GM08714 (cell line): Measurements from ENCODE around the gene CTIF.

Source experiments
- H3K4me3 ChIP-seq: fragments of 200-500 bp; sonication (Bioruptor generic); 2 replicates; pipeline ENCODE4 v1.5.1; 2014; ENCODE audit warnings: mild to moderate bottlenecking, low read length, inconsistent platforms
- ZNF274 ChIP-seq: IDR thresholded peaks from 2 replicates; pipeline ENCODE4 v1.6.1; 2012; ENCODE audit warnings: mild to moderate bottlenecking, low read depth, low read length

The CTIF gene

DNA sequence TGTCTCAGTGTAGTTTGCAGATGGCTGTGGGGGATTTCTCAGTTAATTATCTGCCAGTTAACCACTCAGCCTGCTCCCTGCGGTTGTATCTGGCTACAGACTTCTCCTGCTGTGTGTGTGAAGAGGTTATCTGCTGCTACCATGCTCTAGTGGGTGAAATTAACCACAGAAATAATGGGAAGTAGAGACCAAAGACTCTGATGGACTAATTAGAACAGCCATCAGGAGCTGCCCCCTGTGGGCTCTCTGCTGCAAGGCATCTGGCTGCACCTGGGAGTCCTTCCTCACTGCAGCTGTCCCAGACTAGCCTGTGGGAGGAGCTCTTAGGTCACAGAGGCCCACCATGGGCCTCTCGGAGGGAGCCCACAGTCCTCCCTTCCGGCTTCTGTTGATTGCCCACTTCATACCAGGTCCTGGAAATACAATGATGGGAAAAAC lies 66.6 kb downstream of the CTIF start:
- no peak overlapping the region for H3K4me3 ChIP-seq
- TF ChIP-seq ZNF274: no peak

DNA sequence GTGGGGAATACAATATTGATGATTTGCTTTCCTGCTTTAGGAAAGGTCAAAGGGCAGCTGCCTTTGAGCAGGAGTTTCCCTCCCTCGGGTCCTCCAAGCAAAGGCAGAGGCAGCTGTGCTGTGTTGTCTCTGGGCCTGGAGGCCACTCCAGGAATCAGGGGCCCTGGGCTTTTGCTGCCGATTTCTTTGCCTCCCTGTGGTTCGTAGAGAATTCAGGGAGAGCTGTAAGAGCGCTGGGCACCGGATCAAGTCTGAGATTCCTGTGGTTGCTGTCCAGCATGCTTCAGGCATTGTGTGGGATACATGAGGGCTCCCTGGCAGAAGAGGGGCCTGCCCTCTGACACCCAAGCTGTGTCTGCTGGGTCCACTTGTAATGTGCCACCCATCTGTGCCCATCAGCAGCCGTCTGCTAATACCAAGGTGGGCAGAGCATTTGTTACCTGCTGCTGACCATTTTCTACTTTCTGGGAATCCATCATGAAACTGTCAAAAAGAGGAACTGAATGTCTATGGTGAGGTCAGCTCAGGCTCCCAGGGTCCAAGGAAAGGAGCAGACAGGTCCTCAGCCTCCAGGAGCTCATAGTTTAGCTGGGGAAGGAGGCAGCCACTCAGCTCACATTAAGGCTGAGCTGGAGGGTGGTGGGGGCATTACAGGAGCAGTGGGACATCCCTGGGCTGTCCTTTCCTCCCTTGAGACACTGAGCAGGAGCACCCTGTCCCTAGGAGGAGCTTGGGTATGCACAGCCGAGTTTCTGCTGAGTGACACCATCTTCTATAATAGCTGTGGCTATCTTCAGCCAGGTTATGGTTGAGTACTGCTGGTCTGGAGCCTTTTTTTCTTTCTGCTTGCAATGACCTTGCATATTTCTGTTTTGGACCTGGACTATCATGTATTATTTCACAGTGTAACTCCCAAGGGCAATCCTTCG lies 68.5 kb downstream of the CTIF start:
- no peak overlapping the region for H3K4me3 ChIP-seq
- no peak for TF ChIP-seq ZNF274

DNA sequence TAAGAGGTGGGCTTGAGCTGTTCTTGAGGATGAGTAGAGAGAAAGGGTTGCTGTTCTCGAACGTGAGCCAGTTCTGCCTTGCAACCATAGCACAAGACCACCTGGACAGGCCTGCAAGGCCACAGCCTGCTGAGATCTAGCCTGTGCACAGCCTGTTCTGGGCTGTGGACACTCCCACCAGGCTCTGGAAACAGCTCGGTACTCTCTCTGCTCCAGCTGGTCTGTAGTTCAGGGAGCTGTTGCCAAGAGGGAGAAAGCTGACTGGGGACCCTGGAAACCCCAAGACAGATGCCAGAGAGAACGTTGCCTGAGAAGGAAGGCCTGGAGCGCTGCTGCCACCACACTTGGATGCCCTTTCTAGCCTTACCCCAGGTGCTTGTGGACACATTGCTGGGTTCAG lies 69.8 kb downstream of the CTIF start:
- no peak overlapping the region for H3K4me3 ChIP-seq
- TF ChIP-seq ZNF274: no peak

DNA sequence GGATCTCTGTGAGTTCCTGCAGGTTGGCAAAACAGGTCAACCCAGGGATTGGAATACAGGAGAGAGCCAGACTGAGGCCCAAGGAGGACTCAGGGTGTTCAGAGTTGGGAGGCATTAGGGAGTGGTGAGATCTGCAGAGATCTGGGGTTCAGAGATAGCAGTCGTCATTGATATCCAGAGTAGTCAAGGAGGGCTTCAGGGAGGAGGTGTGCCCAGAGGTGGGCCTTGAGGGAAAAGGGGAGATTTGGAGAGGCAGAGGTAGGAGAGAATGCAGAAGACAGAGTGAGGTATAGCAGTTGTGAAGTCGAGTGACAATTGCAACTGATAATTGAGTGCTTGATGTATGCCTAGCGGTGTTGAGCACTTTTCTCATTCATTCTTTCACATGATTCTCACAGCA lies 70.3 kb downstream of the CTIF start:
- H3K4me3 ChIP-seq: no peak overlapping the region
- no peak for TF ChIP-seq ZNF274

DNA sequence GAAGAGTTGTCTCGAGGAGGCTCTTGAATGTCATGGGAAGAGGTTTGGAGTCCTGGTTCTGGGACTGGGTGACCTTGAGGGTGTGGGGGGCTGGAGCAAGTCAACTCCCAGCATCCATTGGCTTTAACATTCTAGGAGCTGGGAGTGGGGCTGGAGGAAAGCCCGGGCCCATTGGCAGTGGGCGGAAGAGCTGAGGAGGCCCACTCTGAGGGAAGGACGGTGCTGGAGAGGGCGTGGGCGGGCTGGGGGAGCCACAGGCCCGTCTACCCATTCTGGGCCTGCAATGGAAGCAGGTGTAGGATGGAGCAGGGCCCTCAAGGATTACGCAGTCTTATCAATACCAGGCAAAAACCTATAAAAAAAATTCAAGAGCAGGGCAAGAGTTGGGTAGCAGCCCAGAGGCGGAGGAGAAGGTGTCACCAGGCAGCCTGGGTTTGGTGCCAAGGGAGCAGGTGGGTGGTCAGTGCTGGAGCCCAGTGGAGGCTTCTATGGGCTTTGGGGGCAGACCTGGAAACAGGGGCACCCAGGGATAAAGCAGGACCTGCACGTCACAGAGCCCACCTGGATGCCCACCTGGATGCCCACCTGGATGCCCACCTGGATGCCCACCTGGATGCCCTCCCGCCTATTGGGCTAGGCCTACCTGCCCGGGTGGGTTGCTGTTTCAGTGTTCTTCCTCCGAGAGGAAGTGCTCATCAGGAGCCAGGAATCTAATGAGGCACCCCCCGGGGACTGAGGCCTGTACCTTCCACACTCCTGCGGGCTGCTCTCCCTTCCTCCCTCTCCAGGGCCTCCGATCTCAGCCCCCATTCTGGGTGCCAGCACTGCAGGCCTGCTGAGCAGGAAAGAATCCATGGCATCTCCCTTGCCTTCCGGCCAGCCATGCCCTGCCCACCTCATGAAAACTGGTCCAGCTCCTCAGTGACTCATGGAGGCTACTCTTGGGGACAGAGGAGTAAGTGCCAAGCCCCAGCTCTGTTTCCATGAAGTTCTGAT lies 71.3 kb downstream of the CTIF start:
- H3K4me3 ChIP-seq: no peak overlapping the region
- no peak for TF ChIP-seq ZNF274

DNA sequence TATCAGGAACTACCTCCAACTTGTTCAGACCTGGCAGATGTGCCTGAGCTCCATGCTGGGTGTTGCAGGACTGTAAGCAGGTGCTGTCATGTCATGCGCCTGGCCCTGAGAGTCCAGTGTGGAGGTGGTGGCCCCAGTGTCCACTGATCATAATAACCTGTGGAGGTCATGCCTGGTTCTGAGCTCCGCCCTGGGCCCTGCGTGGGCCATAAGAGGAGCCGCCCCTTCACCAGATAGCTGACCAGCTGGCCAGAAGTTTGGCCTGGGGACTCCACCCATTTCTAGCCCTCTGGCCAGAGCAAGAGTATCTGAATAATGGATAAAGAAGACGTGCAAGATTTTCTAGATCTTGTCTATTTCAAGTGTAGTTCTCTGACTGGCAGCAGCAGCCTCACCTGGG lies 72.4 kb downstream of the CTIF start:
- no peak overlapping the region for H3K4me3 ChIP-seq
- no peak for TF ChIP-seq ZNF274

DNA sequence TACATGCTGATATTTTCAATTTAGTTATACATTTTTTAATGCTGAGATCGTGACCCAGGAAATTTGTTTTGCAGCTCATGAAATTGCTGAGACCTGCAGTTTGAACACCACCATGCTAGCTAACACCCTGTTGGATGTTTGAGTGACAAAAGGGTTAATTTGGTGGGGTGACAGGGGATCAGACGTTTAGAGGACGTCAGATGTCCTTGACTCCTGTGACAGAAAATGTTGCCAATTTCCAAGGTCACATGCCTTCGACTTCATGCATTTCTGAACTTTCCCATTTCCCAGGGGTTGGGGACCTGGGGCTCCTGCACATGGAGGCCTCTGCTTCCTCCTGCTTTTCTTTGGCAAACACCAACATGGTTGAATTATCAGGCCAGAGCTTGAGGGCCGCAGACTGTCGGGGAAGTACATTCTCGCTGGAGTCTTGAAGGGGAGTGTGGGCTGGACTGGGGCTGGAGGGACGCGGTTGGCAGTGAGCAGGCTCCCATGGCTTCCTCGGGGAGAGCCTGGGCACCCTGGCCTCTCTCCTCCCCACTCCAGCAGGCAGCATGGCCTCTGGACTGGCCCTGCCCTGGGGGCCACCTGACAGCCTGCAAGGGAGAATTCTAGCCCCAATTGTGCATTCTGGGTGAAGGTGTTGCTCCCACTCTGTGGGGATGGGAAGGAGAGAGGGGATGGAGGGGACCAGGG lies 73.1 kb downstream of the CTIF start:
- no peak for TF ChIP-seq ZNF274

DNA sequence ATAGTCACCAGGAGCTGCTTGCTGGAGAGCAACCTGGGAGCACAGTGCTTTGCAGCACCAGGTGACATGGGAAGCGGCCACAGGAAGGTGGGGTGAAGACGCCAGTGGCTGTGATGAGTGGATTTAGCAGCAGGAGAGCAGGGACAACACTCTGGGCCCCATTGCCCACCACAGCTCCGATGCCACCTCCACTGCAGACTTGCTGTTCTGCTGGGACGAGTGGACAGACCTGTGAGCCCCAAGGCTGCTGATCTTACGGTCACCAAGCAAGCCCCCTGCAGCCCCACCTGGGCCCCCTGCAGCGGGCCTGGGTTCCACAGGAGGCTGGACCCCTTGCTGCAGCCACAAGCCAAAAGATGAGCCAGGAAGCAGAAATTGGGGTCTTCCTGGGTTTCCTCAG lies 73.7 kb downstream of the CTIF start:
- no peak for TF ChIP-seq ZNF274
- no peak overlapping the region for H3K4me3 ChIP-seq

More for the DNA sequence above, 73.1 kb downstream of the CTIF start:
- no peak overlapping the region for H3K4me3 ChIP-seq

DNA sequence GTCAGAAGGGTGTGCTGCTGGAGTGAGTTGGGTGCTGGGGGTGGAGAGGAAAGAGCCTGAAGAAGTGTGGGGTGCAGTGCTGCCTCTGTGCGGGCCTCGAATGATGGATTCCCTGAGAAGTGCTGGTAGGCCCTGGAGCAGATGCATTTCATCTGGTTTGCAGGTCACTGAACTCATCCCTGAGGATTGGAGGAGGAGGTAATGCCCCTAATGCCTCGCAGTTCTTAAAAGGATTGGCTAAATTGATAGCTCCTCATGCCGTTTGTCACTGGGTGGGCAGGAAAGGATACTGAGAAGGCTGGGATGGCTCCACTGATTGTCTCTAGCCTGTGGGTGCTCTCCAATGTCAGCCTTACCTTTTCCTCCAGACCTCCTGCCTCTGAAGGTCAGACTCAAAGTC lies 74.1 kb downstream of the CTIF start:
- H3K4me3 ChIP-seq: no peak overlapping the region
- TF ChIP-seq ZNF274: no peak

DNA sequence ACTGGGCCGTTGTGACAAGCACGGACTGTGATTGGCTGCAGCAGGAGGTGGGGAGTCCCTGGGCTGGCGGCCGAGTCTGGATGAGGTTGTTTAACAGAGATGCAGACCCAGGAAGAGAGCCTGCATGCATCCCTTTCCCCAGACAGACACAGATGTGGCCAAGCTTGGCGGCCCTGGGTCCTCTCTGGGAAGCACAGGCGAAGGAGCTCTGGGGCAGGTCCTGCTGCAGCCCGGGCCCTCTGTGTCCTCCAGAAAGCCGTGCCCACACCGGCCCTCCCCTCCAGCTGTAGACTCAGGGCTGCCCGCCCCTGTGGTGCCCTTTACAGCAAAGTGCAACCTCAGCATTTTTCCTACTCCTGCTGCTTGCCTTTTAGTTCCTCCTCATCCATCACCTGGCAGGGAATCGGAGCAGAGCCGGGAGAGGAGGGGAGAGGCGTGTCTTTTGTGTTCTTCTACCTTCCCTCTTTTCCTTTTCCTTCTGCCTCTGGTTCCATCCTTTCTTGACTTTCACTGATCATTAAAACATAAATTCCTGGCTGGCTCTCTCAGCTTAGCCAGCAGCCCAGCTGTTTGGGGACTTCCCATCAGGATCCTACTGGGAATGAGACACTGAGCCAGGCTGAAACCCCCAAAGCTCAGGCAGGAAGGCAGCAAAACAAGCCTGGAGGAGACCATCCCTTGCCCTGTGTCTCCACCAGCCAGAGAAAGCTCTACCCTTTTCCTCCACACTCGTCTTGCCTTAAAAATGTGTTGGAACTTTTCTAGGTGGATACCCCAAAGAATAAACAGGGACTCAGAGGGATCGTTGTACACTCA lies 75.0 kb downstream of the CTIF start:
- TF ChIP-seq ZNF274: no peak
- H3K4me3 ChIP-seq: no peak overlapping the region

DNA sequence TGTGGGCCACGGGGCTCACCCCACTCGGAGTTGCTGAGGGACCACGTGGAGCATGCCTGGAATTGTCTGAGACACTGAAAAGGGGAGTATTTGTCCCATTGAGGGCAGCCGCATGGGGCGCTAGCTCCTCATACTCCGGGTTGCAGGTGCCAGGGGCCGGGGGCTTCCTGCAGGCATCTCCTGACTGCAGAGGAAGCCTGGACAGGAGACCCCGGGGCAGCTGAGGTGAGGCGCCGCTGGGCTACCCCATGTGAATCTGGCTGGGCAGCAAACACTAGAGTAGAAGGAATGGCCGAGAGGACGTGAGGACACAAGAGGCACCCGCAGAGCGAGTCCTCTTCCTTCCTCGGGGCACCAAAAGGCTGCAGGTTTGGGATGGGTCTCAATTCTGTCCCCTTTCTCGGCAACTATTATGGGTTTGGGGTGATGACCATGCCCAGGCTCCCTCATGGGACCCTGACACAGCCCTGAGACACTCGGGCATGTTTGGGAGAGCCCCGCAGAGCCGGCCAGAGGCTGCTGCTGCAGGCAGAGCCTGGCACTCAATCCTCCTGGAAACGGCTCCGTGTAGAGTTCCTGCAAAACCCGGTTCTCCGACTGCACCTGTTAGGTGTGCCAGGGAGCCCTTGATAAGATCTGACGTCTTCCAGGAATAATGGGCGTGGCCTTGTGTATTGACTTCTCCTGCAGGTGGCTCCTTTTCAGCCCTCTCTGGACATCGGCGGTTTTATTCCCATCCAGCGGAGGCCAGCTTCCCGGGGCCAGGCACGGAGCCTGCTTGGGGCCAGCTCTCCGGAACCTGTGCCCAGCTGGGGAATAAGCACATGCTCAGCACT lies 77.0 kb downstream of the CTIF start:
- no peak overlapping the region for H3K4me3 ChIP-seq
- TF ChIP-seq ZNF274: no peak

DNA sequence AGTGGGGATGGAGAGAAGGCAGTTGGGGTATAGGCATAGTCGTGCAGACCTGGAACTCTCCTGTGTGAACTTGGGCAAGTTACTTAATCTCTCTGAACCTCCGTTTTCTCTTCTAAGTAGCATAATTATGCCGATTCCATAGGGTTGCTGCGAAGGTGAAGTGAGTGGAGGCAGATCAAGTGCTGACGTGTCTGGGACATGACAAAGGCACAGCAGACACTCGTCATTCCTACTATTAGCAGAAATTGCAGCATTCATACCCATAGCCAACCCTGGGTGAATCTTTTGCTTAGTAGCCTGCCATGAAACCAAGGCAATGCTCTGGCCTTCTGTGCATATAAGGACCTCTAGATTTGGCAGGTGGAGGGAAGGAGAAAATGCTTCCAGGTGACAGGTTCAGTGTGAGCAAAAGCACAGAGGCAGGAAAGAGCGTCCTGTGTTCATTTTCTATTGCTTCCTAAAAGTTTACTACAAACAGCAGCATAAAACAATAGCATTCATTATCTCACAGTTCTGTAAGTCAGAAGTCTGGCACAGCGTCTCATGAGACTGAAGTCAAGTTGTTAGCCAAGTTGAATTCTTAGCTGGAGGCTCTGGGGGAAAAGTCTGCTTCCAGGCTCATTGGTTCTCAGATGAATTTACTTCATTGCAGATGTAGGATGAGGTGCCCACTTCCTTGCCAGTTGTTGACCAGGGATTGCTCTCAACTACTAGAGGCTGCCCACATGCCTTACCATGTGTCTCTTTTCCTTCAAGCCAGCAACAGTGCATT lies 77.8 kb downstream of the CTIF start:
- TF ChIP-seq ZNF274: no peak

More for the DNA sequence above, 77.8 kb downstream of the CTIF start:
- H3K4me3 ChIP-seq: no peak overlapping the region
